Measurements from ENCODE around the gene WSB2. TPM values are rescaled to one million over a fixed set of nuclear protein-coding genes. Genes with fewer than 3 reads are reported as not detected.

Gene WSB2
- total and polyA plus RNA-seq, 9 of the 15 experiments (the other 6 are each of a cell fraction or from before 2014, with no cell fraction given) = 31.4 to 77.6 (median 52.6) TPM

DNA sequence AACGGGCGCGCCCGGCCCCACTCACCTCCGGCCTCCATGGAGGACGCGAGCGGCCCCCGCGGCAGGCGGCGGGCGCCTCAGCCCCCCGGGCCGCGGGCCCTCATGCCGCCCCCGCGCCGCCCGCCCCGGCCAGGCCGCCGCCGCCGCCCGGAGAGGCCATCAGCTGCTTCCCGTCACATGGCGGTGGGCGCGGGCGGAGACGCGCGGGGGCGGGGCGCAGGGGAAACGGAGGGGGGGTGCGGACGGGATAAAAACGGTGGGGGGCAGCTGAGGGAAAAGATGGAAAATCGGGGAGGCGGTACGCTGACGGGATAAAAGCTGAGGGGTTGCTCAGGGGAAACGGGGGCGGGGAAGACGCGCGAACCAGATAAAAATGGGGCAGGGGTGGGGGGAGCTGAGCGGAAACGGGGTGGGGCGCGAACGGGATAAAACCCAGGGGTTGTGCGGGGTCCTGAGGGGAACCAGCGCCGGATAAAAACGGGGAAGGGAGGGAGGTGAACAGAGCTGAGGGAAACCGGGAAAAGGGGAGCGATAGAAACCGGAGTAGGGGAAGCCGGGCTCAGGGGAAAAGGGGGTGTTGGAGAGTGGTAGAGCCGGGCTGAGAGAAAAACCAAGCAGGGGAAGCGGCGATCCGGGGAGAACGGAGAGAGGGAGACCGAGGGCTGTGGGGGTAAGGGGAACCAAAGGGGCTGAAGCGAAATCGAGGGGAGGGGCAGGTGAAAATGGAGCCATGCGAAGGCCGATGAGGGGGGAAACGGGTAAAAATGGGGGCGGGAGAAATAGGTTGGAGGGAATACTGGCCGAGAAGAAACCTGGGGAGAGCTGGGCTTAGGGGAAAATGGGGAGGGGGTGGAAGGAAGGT, at the start of gene WSB2 (continued):
- TF ChIP-seq ZNF3 (CRISPR knock-in tag; IDR thresholded peaks at IDR 0.05) (no peak), DNMT1 (IDR thresholded peaks at IDR 0.05) (no peak), RFX7 (CRISPR knock-in tag; IDR thresholded peaks at IDR 0.05) (no peak), PHF8 (IDR thresholded peaks at IDR 0.05; ENCODE audit: borderline replicate concordance, low read length) (peak; percentile 53; the same call in 1 of the 2 replicates), HEY1 (CRISPR knock-in tag; IDR thresholded peaks at IDR 0.05; ENCODE audit: borderline replicate concordance) (no peak), TOE1 (IDR thresholded peaks at IDR 0.05; ENCODE audit: borderline replicate concordance) (peak; percentile 37; the same call in 1 of the 2 replicates), TOE1 (CRISPR knock-in tag; IDR thresholded peaks at IDR 0.05; ENCODE audit: borderline replicate concordance, low read depth) (no peak), ZBTB17 (CRISPR knock-in tag; IDR thresholded peaks at IDR 0.05) (no peak), SRSF9 (IDR thresholded peaks at IDR 0.05; ENCODE audit: borderline replicate concordance, low read depth, low read length) (no peak), BCOR (IDR thresholded peaks at IDR 0.05) (no peak), GTF3C2 (IDR thresholded peaks at IDR 0.05; ENCODE audit: borderline replicate concordance, extremely low read depth, insufficient read length) (no peak), NR2F6 (CRISPR knock-in tag; IDR thresholded peaks at IDR 0.05) (no peak), PURB (CRISPR knock-in tag; IDR thresholded peaks at IDR 0.05; ENCODE audit: low read depth) (no peak), GTF2E2 (tag; IDR thresholded peaks at IDR 0.05) (0 out of 2 replicates have a peak, but pooled peaks have one; percentile 19), ZNF253 (CRISPR knock-in tag; conservative IDR thresholded peaks at IDR 0.05) (no peak), PCBP2 (IDR thresholded peaks at IDR 0.05; ENCODE audit: low read depth, low read length, poor library complexity, severe bottlenecking) (no peak), RAD21 (CRISPR knock-in tag; conservative IDR thresholded peaks at IDR 0.05 in 1 of 2, IDR thresholded peaks at IDR 0.05 in 1 of 2) (no peak), ZNF140 (CRISPR knock-in tag; IDR thresholded peaks at IDR 0.05) (no peak), ZNF551 (CRISPR knock-in tag; IDR thresholded peaks at IDR 0.05) (no peak)
- TF ChIP-seq, protein P1, sequence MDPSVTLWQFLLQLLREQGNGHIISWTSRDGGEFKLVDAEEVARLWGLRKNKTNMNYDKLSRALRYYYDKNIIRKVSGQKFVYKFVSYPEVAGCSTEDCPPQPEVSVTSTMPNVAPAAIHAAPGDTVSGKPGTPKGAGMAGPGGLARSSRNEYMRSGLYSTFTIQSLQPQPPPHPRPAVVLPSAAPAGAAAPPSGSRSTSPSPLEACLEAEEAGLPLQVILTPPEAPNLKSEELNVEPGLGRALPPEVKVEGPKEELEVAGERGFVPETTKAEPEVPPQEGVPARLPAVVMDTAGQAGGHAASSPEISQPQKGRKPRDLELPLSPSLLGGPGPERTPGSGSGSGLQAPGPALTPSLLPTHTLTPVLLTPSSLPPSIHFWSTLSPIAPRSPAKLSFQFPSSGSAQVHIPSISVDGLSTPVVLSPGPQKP (CRISPR knock-in tag; IDR thresholded peaks at IDR 0.05) = no peak
- TF ChIP-seq, protein P2, sequence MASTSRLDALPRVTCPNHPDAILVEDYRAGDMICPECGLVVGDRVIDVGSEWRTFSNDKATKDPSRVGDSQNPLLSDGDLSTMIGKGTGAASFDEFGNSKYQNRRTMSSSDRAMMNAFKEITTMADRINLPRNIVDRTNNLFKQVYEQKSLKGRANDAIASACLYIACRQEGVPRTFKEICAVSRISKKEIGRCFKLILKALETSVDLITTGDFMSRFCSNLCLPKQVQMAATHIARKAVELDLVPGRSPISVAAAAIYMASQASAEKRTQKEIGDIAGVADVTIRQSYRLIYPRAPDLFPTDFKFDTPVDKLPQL (IDR thresholded peaks at IDR 0.05; ENCODE audit: extremely low read depth, insufficient read length) = no peak
- TF ChIP-seq, protein P3, sequence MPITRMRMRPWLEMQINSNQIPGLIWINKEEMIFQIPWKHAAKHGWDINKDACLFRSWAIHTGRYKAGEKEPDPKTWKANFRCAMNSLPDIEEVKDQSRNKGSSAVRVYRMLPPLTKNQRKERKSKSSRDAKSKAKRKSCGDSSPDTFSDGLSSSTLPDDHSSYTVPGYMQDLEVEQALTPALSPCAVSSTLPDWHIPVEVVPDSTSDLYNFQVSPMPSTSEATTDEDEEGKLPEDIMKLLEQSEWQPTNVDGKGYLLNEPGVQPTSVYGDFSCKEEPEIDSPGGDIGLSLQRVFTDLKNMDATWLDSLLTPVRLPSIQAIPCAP (CRISPR knock-in tag; IDR thresholded peaks at IDR 0.05; ENCODE audit: borderline replicate concordance) = no peak

Data from K562 (cell line).